ENCODE results near the gene FRS3.
A peak's percentile ranks its signal among the peaks of the same experiment; 100 is the strongest.

FRS3 gene

GRCh38 chr6:41727705-41728072 is 52.0 kb downstream of the FRS3 start:
- no peak for DNase-seq

- DNase-seq, result no peak
Measured at GRCh38 chr6:41726876-41727275, 52.8 kb downstream of the FRS3 start.

- no peak for DNase-seq
Measured at GRCh38 chr6:41724586-41725501, 54.9 kb downstream of the FRS3 start.

- no peak for DNase-seq
Measured at GRCh38 chr6:41724228-41724580, 55.5 kb downstream of the FRS3 start.

- peak; percentile 60 for DNase-seq
Measured at GRCh38 chr6:41723530-41724227, 56.0 kb downstream of the FRS3 start.

- no peak for DNase-seq
Measured at GRCh38 chr6:41722969-41723529, 56.7 kb downstream of the FRS3 start.

- DNase-seq, result no peak
Measured at GRCh38 chr6:41721414-41721813, 58.3 kb downstream of the FRS3 start.

GRCh38 chr6:41720783-41721182 is 58.9 kb downstream of the FRS3 start:
- DNase-seq, result no peak

- DNase-seq, result no peak
Measured at GRCh38 chr6:41720262-41720620, 59.5 kb downstream of the FRS3 start.

Measured in left hindlimb (tissue), 1 donor.